GM18867 (cell line): ENCODE results near the gene LPCAT1.

ENCODE experiments used
- ATAC-seq: cut with Tn5 transposase; IDR thresholded peaks from one replicate; pipeline ENCODE4 v1.9.1; 2021; ENCODE audit warnings: mild to moderate bottlenecking, moderate library complexity; ENCODE audit not compliant: unreplicated experiment

Gene LPCAT1

DNA sequence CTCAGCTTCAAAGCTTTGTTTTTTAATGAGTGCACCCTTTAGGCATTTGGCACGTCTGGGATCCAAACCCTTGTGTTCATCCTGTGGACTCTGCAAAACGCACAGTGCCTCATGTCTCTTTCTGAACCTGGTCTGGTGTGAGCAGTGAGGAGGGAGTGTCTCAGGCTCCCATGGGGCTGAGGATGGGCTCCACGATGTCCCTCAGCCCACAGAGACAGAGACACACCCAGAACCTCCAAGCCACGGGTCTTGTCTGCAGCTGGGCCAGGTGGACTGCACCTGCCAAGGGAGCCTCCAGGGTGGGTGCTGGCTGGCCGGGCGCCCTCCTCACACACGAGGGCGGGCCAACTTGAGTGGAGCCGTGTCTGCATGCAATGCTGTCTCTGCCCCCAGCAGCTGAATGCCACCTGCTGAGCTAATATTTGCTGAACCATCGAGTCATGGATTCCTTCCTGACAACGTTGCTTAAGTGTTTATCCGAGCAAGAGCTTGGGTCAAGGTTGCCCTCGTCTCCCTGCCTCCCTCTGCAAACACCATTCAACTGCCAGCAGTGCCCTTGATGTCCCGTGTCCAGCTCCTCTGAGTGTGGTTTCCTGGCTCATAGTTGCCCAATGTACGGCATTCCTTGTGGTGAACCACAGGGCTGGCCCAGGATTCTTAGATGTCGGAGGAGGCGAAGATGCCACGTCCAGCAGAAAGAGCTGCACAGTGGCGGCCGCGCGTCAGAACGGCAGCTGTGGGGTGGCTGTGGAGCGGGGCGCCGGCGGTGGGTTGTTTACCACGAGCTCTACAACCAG lies 31.4 kb upstream of the LPCAT1 start:
- no peak for ATAC-seq

DNA sequence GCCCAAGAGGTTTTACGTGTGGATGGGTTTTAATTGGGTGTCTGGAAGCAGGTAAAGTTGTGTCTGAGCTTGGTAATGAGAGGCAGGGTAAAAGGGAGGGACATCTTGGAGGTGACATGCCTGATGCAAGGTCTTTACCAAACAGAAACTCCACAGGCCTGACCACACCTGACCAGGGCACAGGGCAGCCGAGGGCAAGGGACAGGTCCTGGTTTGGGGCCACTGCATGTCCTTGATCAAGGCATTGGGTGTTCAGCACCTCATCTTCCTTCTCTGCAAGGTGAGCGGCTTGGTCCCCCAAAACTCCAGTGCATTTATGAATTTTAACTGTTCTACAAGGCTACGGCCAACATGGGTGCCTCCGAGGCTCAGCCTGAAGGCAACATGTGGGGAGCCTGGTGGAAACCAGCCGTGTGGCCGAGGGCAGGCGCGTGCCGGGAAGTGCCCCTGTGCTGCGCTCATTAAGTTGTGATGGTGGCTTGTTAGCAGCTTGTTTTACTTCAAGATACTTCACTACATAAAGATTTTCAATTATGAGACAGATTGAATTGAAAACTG lies 30.7 kb upstream of the LPCAT1 start:
- ATAC-seq, result no peak

DNA sequence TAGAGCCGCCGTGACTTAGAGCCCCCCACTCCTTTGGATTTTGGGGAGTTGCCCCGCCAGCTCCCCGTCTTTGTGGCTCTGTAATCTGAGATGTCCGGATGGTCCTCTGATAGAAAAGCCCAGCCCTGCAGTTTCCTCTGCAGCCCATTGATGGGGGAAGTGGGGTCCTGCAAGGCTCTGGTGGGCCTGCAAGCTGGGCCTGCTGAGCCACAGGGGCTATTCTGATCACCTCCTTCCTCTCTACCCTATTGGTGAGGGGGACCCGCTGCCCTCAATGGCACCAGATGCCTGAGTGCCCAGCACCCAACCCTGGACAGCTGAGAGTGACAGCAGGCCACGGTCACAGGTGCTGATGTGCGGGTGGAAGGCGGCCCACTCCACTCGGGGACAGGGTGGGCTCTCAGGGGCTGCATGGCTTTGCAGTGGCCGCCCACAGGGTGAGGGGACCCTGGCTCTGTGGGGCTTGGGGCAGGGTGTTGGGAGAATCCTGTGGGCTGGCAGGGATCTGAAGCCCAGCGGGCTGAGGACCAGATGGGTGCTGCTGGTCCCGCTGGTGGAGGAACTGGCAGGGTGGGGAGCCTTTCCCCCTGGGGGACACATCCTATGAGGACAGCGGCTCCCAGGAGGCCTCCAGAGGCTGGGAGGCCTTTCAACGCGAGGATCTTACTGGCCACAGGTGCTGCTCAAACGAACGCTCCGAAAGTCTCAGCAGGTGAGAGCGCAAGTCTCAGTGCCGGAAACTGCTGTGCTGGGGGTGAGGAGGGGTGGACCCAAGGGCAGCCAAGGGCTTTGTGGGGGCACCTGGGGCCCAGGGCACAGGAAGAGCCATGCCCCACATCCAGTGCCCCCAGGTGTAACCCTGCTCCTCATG lies 30.0 kb upstream of the LPCAT1 start:
- ATAC-seq, result no peak

DNA sequence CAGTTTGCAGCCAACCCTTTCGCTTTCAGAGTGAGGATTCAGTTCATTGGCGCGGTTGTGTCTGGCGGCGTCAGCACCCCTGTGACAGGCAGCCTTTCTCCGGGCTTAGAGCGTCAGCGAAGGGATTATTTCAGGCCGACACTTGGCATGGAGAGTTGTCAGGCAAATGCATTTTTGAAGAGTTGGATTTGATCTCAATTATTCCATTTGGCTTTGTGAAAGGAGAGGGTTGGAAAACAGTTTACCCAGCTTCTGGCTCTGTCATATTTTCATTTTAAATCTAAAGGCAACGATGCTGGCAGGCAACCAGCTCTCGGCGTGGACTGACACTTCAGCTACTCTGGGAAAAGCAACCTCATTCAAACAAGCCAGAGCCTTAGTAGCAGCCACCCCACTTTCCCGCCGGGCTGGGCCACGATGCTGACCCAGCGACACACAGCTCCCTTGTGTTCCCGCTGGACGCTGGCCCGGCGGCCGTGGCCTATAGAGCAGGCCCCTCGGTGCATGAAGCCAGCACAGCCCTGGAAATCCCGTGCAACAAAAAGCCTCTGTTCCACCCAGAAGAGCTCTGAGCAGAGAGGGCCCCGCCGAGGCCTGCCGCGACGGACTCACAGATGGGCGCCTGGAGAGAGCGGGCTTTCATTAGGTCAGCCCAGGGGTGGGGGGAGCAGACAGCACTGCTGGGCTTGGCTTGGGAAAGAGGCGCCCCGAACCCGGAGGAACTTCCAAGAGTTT lies 28.9 kb upstream of the LPCAT1 start:
- ATAC-seq, result no peak

DNA sequence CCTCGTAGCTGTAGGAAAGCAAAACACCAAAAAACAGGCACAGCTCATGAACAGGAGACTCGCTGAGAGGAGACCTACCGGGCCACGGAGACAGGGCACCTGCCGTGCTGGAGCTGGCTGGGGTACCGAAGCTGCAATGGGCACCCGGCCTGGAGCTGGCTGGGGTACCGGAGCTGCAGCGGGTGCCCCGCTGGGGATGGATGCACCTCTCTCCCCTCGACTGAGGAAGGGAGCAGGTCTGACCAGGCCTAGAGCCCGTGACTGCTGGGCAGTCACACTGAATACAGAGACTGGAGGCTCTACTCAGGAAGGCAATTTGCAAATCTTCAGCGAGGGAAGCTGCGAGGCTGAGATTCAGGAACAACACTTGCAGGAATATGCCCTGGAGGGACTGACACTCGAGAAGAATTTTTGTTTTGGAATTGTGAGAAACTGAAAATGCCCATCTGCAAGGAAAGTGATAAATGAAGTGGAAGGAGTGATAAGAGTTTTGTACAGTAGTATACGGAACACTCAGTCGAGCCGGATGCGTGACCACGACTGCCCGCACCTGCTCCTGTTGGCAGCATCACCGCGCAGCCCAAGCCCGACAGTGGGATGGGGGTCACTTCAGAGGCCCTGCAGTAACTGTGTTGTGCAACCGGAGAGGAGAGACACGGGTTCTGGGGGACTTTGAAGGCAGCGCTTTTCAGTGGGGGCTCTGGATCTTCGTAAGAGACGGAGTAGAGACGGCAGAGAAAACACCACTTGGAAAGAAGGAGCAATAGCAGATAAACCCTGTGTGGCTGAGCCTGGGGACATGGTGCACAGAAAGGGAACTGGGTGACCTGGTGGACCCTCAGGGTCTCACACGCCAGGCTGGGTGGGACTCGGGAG lies 27.9 kb upstream of the LPCAT1 start:
- no peak for ATAC-seq

DNA sequence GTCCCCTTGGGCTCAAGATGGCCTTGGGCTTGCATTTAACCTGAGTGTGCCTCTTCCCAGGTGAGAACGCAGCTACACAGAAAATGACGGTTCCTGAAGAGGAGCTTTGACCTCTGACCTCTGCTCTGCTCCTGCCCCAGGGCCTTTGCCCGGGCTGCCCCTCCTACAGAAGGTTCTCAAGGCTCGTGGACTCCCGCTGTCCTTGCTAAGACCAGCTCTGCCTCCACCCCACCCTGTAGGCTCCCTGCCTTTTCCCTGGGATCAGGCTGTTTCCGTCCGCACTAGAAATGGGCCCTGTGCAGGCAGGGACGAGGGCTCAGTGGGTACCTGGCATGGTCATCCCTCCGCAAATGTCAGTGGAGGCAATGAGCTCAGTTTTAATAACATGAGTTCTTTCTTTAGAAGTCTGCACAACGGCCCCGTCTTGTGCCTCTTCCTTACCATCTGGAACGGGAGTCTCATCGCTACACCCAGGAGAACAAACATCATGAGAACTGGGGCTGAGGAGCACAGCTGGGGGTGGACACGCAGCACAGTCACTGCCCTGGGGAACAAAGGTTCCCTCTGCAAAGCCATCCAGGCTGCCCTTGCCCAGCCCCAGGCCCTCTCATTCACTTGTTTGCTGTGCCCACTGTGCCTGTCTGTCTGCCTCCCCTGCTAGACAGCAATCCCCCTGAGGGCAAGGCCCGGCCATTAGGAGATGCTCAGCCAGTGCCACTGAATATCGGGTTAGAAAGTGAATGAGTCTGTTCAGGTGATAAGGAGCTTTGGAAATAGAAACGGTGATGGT lies 26.7 kb upstream of the LPCAT1 start:
- no peak for ATAC-seq

DNA sequence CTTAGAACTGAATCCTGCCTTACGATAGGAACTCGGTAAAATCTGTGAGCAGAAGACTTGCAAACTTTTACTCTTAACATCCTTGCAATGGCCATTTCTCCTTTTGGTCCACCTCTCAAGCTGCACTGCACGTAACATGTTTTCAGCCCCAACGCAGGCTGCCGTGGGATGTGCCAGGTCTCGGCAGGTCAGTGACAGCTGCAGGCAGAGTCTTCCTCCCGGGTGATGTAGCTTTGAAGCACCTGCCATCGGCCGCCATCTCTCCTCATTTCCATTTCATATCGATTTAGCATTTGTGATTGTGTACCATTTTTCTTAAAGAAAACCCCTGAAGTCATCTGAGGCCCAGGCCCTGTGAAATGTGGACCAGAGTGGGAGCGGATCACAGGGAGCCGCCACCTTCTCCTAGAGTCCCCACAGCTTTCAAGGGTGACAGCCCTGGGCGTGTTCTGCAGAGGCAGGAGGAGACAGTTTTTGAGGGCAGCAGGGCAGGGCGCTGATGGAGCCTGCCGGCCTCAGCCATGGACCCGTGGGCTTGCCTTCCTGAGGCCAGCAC lies 25.8 kb upstream of the LPCAT1 start:
- ATAC-seq, result no peak

DNA sequence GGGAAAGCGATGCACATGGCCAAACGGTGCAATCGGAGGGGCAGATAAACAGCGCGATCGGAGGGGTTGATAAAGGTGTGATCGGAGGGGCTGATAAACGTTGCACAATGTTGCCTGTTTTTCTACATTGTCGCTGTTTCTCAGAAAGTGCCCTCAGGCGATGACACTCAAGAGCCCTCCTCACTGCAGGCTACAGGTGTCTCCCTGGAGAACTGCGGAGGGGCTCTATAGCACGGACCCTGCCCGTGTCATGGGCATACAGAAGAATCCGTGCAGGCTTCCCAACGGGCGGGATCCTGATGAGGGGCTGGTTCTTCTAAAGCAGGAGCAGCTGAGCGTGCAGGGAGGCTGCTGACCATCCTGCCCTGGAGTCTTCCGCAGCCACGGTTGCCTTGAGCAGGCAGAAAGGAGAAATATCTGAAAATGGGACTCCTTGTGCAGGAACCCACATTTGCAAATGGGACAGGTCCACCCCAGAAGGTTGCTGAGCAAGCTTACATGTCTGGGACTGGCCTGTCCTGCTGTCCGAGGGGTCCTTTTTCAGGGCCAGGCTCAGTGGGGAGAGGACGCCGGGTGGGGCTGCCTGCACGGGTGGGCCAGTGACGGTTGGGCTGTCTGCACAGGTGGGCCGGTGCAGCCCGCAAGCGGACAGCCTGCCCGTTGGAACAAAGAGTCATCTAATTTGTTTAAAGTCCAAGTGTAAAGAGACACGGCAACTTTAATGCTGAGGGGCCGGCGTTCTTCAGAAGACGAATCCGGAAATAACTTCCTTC lies 25.1 kb upstream of the LPCAT1 start:
- no peak for ATAC-seq

DNA sequence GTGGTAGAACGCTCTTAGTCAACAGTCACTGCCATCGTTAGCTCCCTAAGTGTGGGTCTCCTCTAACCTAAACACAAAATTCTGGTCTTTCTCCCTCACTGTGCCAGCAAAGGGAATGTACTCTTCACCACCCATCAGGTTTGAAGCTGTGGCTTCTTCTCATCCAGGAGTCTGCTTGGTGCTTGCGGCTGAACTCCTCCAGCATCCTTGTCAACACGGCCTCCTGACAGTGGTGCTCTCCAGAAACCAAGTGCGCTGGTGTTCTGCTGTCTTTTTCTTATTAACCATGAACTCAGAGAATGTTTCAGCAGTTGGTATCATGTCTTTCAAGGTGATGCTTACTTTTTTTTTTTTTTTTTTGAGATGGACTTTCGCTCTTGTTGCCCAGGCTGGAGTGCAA lies 23.9 kb upstream of the LPCAT1 start:
- ATAC-seq, result no peak

DNA sequence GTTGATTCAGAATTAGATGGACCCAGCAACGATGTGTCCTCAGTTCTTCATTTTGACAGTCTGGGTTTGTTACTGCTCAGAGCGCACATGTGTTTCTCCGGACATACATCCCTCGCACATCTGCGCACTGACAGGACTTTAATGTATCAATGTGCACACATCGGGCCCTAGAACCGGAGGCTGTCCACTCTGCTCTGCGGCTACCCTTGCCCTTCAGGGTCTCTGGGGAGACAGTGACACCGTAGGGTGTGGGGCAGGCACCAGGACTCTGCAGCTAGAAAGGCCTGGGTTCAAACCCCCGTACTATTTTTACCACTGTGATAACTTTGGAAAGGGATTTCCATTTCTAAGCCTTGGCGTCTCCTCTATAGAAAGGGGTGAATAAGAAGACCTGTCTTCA lies 23.5 kb upstream of the LPCAT1 start:
- no peak for ATAC-seq

DNA sequence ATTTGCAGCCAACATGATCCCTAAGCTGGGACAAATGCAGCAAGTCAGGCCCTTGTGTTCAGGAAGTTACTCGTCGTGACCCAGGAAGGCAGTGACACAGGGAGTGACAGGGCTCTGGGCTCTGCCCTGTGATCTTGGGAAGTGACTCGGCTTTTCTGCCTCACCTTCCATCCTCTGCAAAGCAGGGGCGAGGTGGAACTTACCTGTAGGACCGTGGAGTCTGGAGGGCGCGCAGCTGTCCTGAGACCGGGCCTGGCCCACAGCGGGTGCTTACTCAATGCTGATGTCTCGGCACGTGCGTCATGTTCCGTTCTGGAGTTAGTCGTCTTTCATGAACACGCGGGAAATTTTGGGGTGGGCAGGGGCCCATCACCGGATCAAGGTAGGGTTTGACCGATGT lies 22.8 kb upstream of the LPCAT1 start:
- no peak for ATAC-seq

DNA sequence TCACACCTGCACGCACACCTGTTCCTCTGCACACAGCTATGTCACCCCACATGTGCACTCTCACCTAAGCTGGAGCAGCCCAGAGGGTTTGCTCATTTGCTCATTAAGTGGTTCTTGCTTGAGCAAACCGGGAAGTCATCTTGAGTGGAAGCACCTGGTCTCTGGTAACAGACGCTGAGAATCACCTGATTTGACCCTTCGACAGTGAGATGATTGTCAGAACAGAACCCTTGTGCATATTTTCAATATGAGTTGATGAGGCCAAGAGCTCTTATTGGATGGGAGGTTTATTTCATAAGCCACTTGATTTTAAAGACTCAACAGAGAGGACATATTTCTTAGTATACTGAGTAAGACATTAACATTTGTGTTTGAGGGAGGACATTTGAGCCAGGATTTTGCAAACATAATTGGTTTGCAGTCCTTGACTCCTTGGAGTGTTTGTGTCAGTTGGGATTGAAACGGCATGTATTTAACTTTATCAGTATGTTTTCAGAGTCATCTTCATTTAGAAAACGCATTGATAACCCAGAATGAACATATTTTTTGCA lies 22.1 kb upstream of the LPCAT1 start:
- no peak for ATAC-seq

DNA sequence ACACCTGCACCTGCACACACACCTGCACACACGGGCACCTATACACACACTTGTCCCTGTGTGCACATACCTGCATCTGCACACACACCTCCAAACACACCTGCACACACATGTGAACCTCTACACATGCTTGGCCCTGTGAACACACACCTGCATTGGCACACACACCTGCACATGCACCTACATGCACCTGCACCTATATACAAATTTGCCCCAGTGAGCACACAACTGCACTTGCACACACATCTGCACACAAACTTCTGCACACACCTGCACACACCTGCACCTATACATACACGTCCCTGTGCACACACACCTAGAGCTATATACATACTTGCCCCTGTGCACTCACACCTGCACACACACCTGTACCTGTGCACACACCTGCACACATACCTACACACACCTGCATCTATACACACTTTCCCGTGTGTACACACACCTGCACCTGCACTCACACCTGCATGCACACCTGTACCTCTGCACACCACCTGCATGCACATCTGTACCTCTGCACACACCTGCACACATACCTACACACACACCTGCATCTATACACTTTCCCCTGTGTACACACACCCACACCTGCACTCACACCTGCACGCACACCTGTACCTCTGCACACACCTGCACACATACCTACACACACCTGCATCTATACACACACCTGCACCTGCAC lies 21.5 kb upstream of the LPCAT1 start:
- no peak for ATAC-seq

DNA sequence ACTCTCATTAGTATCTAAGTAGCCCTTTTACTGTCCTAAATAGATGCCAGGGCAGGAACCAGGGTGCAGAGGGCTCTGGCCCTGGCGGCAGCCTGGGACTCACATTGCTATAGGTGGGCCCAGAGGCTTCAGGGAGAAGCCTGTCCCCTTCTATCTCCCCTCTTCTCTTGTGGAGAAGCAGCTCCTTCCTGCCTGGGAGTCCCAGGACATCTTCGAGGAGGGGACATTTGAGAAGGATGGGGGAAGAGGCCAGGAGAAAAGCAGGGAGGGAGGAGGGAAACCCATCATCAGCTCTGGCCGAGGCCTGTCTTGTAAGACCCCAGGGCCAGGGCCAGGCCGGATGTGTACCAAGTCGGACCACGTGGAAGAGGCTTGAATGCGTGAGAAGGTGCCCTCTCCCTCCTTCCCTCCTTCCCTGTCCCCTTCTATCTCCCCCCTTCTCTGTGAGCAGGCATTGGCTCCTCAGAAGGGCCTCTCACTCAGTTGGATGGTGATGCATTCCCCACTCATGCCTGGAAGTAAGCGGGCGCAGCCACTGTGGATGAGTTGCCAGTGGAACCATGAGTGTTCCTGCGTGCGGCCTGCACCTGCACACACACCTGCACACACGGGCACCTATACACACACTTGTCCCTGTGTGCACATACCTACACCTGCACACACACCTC lies 20.7 kb upstream of the LPCAT1 start:
- ATAC-seq, result no peak

DNA sequence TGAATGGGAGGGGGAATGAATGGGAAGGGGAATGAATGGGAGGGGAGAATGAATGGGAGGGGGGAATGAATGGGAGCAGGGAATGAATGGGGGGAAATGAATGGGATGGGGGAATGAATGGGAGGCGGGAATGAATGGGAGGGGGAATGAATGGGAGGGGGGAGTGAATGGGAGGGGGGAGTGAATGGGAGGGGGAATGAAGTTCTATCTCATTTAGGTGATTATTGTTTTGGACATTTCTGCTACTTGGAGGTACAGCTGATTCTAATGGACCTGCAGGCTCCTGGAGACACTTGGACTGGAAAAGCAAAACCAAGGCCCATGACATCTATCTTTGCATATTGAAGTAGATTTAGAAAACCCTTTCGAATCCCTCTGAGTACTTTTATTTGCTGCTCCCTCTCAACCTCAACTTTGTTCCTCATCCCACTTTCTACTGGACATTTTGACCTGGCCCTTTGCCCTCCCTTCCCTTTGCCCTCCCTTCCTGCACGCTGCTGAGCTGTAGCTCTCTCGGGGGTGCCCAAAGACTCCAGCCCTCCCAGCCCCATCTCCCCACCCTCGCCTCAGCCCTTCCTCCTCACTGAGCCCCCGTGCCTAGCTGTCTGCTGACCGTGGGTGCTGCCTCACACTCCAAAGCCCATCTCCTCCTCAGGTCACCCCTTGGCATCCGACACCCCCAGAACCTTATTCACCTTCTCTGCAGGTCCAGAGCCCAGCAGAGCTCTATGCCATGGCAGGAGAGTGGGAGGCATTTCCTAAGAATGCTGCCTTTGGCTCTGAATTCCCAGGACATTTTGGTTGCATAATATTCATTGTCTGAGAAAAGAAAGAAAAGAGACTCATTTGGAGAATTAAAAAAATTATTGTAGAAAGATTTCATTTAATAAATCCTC lies 19.9 kb upstream of the LPCAT1 start:
- ATAC-seq, result no peak

DNA sequence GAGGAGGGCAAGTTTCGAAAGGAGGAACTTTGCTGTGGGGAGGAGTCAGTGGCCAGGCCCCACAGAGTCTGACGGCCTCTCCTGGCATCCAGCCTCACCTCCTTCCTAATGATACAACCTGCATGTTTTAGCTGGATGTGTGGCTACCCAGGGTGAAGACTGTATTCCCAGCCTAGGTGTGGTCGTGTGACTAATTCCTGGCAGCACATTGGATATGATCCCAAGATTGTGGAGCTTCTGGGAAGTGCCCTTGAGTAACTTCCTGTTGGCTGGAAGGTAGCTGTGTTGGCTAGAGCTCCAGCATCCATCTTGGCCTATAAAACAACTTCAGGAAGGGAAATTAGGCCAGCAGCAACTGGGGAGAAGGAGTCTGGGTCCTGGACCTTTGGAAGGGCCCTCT lies 19.0 kb upstream of the LPCAT1 start:
- ATAC-seq, result no peak
